ENCODE data around the gene PLS3. TPM values are rescaled to one million over a fixed set of nuclear protein-coding genes. Genes with fewer than 3 reads are reported as not detected.

The PLS3 gene
- total RNA-seq, 1 donor from 2014 or later: 122 TPM

- no peak for TF ChIP-seq CTCF (IDR thresholded peaks at IDR 0.05; ENCODE audit: unreplicated experiment)
Observed at GRCh38 chrX:115697806-115698205, 136.8 kb downstream of the PLS3 start.

More at GRCh38 chrX:115697806-115698205, 136.8 kb downstream of the PLS3 start:
- H3K4me1 Mint-ChIP-seq (ENCODE audit: unreplicated experiment): no peaks in the 10 kb centered on the region
- no peak overlapping the region for H3K27ac Mint-ChIP-seq (ENCODE audit: unreplicated experiment)
- H3K27me3 Mint-ChIP-seq (ENCODE audit: unreplicated experiment): peaks cover 3% of the 10 kb centered on the region
- H3K9me3 Mint-ChIP-seq (ENCODE audit: unreplicated experiment): no peaks in the 10 kb centered on the region
- DNase-seq (ENCODE audit: low spot score): no peak
- no peaks in the 10 kb centered on the region for H3K36me3 Mint-ChIP-seq (ENCODE audit: low read depth, unreplicated experiment)
- H3K4me3 Mint-ChIP-seq (ENCODE audit: unreplicated experiment): no peak overlapping the region
